GM12891 (cell line): ENCODE data around the gene TMOD1.

Source experiments
- PAX5 ChIP-seq: IDR thresholded peaks from 2 replicates; pipeline ENCODE4 v1.6.1; 2011; ENCODE audit warnings: low read length, moderate library complexity, mild to moderate bottlenecking; ENCODE audit not compliant: insufficient read depth, severe bottlenecking
- POLR2A ChIP-seq: IDR thresholded peaks from 2 replicates; pipeline ENCODE4 v1.6.1; 2011; ENCODE audit warnings: low read depth, low read length, control low read depth
- POLR2AphosphoS5 ChIP-seq: IDR thresholded peaks from 2 replicates; pipeline ENCODE4 v1.6.1; 2011; ENCODE audit warnings: low read depth, low read length, control low read depth
- POU2F2 ChIP-seq: IDR thresholded peaks from 2 replicates; pipeline ENCODE4 v1.6.1; 2011; ENCODE audit warnings: low read depth, mild to moderate bottlenecking, control low read depth, low read length, moderate library complexity
- SPI1 ChIP-seq: IDR thresholded peaks from 2 replicates; pipeline ENCODE4 v1.6.1; 2011; ENCODE audit warnings: low read depth, low read length, control low read depth
- TAF1 ChIP-seq: IDR thresholded peaks from 2 replicates; pipeline ENCODE4 v1.6.1; 2011; ENCODE audit warnings: low read depth, low read length, control low read depth

GRCh38 chr9:97564291-97565175, 63.1 kb downstream of the TMOD1 start:
- TF ChIP-seq TAF1 (no peak), POLR2AphosphoS5 (no peak), POLR2A (no peak), POU2F2 (no peak), SPI1 (no peak), PAX5 (no peak)
